GM06990 (cell line): ENCODE results near the gene KRTAP10-6.
"Not testable (repeated sequence)": the region's sequence is repeated elsewhere in the genome, so short reads cannot be mapped to it uniquely, and the experiment has no call there.

Experiments used
- DNase-seq: peaks from one replicate; pipeline ENCODE4 v3.0.0-alpha.2; 2011; ENCODE audit not compliant: insufficient read length; ENCODE audit errors: extremely low read depth
- H3K27me3 ChIP-seq: replicated peaks from 2 replicates; pipeline ENCODE4 v1.6.0; 2011; ENCODE audit warnings: low read length; ENCODE audit not compliant: control insufficient read depth, insufficient read depth
- H3K36me3 ChIP-seq: 2 replicates; pipeline ENCODE4 v1.5.1; 2011; ENCODE audit warnings: low read length; ENCODE audit not compliant: control insufficient read depth, insufficient read depth
- H3K4me3 ChIP-seq: replicated peaks from 2 replicates; pipeline ENCODE4 v1.5.1; 2011; ENCODE audit warnings: low read depth, mild to moderate bottlenecking, control low read depth, low read length
- CTCF ChIP-seq: IDR thresholded peaks from 2 replicates; pipeline ENCODE4 v1.5.1; 2011; ENCODE audit warnings: low read length, control low read depth, mild to moderate bottlenecking, inconsistent platforms; ENCODE audit not compliant: insufficient read depth, poor library complexity, severe bottlenecking

KRTAP10-6 gene

DNA sequence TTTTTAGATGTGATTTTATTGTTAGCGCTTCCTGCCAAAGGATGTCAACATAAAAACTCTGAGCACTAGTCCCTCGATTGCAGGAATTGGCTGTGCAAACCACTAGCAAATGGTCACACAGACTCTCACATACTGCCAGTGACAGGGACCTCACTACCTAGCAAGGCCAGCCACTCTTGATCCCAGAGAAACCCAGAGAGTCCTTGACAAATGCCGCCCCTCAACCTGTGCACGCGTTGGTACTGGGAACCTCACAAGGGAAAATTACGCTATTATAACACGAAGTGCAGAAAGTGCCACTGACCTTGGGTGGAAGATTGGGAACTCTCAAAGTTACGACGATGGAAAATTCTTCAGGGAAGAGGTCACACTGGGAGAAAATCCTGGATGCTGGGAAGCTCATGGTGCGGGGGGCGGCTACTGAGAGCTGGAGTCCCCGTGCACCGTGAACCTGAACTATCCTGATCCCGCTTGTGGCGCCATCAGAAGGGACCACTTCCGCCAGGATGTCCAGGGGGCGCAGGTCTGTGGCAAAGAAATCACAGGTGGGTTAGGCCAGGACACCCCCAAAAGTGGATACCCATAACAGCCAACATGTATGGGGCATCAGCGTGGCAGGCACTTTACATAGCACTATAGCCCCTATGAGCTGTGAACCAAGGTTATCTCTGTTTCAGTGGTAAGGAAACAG, 24.7 kb downstream of the KRTAP10-6 start:
- H3K27me3 ChIP-seq, result no peaks in the 10 kb centered on the region
- no peak overlapping the region for H3K4me3 ChIP-seq
- no peaks in the 10 kb centered on the region for H3K36me3 ChIP-seq
- DNase-seq, result no peak
- TF ChIP-seq CTCF, result no peak

DNA sequence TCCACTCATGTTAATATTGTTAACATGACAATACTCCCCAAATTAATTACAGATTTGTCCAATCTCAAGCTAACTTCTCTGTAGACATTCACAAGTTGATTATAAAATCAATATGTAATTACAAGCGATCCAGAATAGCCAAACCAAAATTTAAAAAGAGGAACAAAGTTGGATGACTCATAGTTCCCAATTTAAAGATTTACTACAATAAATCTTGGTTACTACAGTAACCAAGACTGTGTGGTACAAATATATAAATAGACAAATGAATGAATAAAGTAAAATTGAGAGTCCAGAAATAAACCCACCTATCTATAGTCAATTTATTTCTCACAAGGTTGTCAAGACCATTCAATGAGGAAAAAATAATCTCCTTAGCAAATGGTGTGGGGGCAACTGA, 25.9 kb downstream of the KRTAP10-6 start:
- DNase-seq, result no peak
- Histone ChIP-seq H3K36me3 (no peaks in the 10 kb centered on the region), H3K4me3 (no peak overlapping the region), H3K27me3 (no peaks in the 10 kb centered on the region)
- no peak for TF ChIP-seq CTCF

DNA sequence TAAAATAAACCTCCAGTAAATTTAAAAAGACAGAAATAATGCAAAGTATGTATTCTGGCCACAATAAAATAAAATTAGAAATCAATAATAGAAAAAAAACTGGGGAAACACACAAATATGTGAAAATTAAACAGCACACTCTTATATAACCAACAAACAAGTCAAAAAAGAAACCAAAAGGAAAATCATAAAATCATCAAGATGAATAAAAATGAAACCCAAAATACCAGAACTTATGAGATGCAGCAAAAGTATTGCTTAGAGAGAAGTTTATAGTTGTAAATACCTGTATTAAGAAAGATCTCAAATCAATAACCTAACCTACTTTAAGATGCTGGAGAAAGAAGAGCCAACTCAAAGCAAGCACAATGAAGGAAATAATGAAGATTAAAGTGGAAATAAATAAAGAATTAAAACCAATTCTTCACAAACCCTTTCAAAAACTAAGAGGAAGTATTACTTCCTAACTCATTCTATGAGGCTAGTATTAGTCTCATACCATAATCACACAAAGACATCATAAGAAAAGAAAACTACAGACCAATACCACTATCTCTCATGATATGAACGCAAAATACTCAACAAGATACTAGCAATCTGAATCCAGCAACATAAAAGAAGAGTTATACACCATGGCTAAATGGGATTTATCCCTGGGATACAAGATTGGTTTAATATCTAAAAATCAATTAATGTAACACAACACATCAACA, 27.3 kb downstream of the KRTAP10-6 start:
- H3K36me3 ChIP-seq, result no peaks in the 10 kb centered on the region
- H3K27me3 ChIP-seq, result no peaks in the 10 kb centered on the region
- no peak for DNase-seq
- TF ChIP-seq CTCF, result no peak
- no peak overlapping the region for H3K4me3 ChIP-seq

- DNase-seq, result no peak
- H3K27me3 ChIP-seq, result no peaks in the 10 kb centered on the region
- TF ChIP-seq CTCF, result no peak
- no peak overlapping the region for H3K4me3 ChIP-seq
- H3K36me3 ChIP-seq, result no peaks in the 10 kb centered on the region
These were observed 28.2 kb downstream of the KRTAP10-6 start for GRCh38 chr21:44564099-44564498.

DNA sequence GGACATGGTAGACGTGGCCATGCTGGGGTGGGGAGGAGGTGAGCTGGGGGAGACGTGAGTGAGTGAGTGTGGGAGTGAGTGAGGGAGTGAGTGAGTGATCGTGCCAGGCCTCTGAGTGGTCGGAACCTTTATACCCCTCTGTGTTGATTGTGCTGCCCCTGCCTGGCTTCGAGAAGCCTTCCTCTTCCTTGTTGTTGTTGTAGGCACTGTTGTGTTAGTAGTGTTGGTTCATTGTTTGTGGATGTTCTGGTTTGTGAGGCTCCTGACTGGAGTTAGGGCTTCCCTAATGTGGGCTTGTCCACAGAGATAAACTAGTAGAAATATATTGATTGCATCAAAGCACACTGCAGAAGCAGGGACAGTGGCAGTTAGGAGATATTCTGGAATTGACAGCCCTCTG, 33.6 kb downstream of the KRTAP10-6 start, which contains the start of gene KRTAP10-3:
KRTAP10-3 (minus strand) TSS at position 101 of the 400 bp plus-strand sequence; CDS start at position 21, 80 bp downstream.
- no peak for DNase-seq
- Histone ChIP-seq H3K36me3 (no peaks in the 10 kb centered on the region), H3K4me3 (no peak within 1 kb of the TSS), H3K27me3 (no peaks in the 10 kb centered on the region)
- TF ChIP-seq CTCF, result no peak

DNA sequence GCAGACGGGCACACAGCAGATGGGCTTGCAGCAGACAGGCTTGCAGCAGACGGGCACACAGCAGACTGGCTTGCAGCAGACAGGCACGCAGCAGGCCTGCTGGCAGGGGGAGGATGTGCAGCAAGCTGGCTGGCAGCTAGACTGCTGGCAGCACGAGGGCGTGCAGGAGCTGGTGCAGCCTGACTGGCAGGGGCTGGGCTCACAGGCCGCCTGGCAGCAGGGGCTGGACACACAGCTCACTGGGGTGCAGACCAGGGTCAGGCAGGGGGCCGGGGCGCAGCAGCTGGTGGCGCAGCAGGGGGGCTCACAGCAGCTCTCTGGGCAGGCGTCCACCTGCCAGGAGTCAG, 34.0 kb downstream of the KRTAP10-6 start:
- not testable (repeated sequence) for H3K27me3 ChIP-seq, H3K4me3 ChIP-seq, H3K36me3 ChIP-seq, DNase-seq
